ENCODE results near the gene DENND1A.

DENND1A gene

GRCh38 chr9:123511326-123512277, 418.3 kb downstream of the DENND1A start:
- no peak for TF ChIP-seq YY1 (IDR thresholded peaks at IDR 0.05; ENCODE audit: insufficient read depth, insufficient read length)
- no peak for TF ChIP-seq SUZ12 (IDR thresholded peaks at IDR 0.05; ENCODE audit: extremely low read depth, insufficient read depth, insufficient read length)
- no peak for TF ChIP-seq ZNF274 (IDR thresholded peaks at IDR 0.05; ENCODE audit: low read depth, low read length)
- Histone ChIP-seq H3K4me1 (ENCODE audit: insufficient read depth, insufficient read length) (no peaks in the 10 kb centered on the region), H3K27me3 (ENCODE audit: insufficient read depth, insufficient read length) (no peaks in the 10 kb centered on the region), H3K9ac (ENCODE audit: insufficient read length, low read depth) (no peak overlapping the region), H3K36me3 (ENCODE audit: insufficient read depth, insufficient read length, low read length) (no peaks in the 10 kb centered on the region), H3K4me3 (ENCODE audit: insufficient read length, low read depth) (no peak overlapping the region), H3K9me3 (ENCODE audit: insufficient read depth, low read length) (no peaks in the 10 kb centered on the region)
- no peak for DNase-seq (ENCODE audit: low read depth, low spot score)

- H3K36me3 ChIP-seq (ENCODE audit: insufficient read depth, insufficient read length, low read length): no peaks in the 10 kb centered on the region
- H3K9me3 ChIP-seq (ENCODE audit: insufficient read depth, low read length): no peaks in the 10 kb centered on the region
- H3K4me1 ChIP-seq (ENCODE audit: insufficient read depth, insufficient read length): no peaks in the 10 kb centered on the region
- no peak overlapping the region for H3K9ac ChIP-seq (ENCODE audit: insufficient read length, low read depth)
- TF ChIP-seq SUZ12 (IDR thresholded peaks at IDR 0.05; ENCODE audit: extremely low read depth, insufficient read depth, insufficient read length) (no peak), ZNF274 (IDR thresholded peaks at IDR 0.05; ENCODE audit: low read depth, low read length) (no peak), YY1 (IDR thresholded peaks at IDR 0.05; ENCODE audit: insufficient read depth, insufficient read length) (no peak)
- H3K4me3 ChIP-seq (ENCODE audit: insufficient read length, low read depth): no peak overlapping the region
- no peaks in the 10 kb centered on the region for H3K27me3 ChIP-seq (ENCODE audit: insufficient read depth, insufficient read length)
- no peak for DNase-seq (ENCODE audit: low read depth, low spot score)
Observed at GRCh38 chr9:123509646-123510045, 420.3 kb downstream of the DENND1A start.

GRCh38 chr9:123508048-123508447, 421.9 kb downstream of the DENND1A start:
- Histone ChIP-seq H3K27me3 (ENCODE audit: insufficient read depth, insufficient read length) (no peaks in the 10 kb centered on the region), H3K9me3 (ENCODE audit: insufficient read depth, low read length) (no peaks in the 10 kb centered on the region), H3K4me3 (ENCODE audit: insufficient read length, low read depth) (no peak overlapping the region), H3K4me1 (ENCODE audit: insufficient read depth, insufficient read length) (no peaks in the 10 kb centered on the region), H3K9ac (ENCODE audit: insufficient read length, low read depth) (no peak overlapping the region), H3K36me3 (ENCODE audit: insufficient read depth, insufficient read length, low read length) (no peaks in the 10 kb centered on the region)
- no peak for TF ChIP-seq ZNF274 (IDR thresholded peaks at IDR 0.05; ENCODE audit: low read depth, low read length)
- no peak for TF ChIP-seq SUZ12 (IDR thresholded peaks at IDR 0.05; ENCODE audit: extremely low read depth, insufficient read depth, insufficient read length)
- TF ChIP-seq YY1 (IDR thresholded peaks at IDR 0.05; ENCODE audit: insufficient read depth, insufficient read length): no peak
- no peak for DNase-seq (ENCODE audit: low read depth, low spot score)

- H3K4me1 ChIP-seq (ENCODE audit: insufficient read depth, insufficient read length): no peaks in the 10 kb centered on the region
- H3K27me3 ChIP-seq (ENCODE audit: insufficient read depth, insufficient read length): no peaks in the 10 kb centered on the region
- TF ChIP-seq YY1 (IDR thresholded peaks at IDR 0.05; ENCODE audit: insufficient read depth, insufficient read length) (no peak), ZNF274 (IDR thresholded peaks at IDR 0.05; ENCODE audit: low read depth, low read length) (no peak), SUZ12 (IDR thresholded peaks at IDR 0.05; ENCODE audit: extremely low read depth, insufficient read depth, insufficient read length) (no peak)
- H3K9ac ChIP-seq (ENCODE audit: insufficient read length, low read depth): no peak overlapping the region
- no peak for DNase-seq (ENCODE audit: low read depth, low spot score)
- no peaks in the 10 kb centered on the region for H3K9me3 ChIP-seq (ENCODE audit: insufficient read depth, low read length)
- H3K36me3 ChIP-seq (ENCODE audit: insufficient read depth, insufficient read length, low read length): no peaks in the 10 kb centered on the region
- H3K4me3 ChIP-seq (ENCODE audit: insufficient read length, low read depth): no peak overlapping the region
Observed at GRCh38 chr9:123505496-123505895, 424.4 kb downstream of the DENND1A start.

GRCh38 chr9:123500336-123500735, 429.6 kb downstream of the DENND1A start:
- no peak for TF ChIP-seq YY1 (IDR thresholded peaks at IDR 0.05; ENCODE audit: insufficient read depth, insufficient read length)
- TF ChIP-seq SUZ12 (IDR thresholded peaks at IDR 0.05; ENCODE audit: extremely low read depth, insufficient read depth, insufficient read length): no peak
- no peak for TF ChIP-seq ZNF274 (IDR thresholded peaks at IDR 0.05; ENCODE audit: low read depth, low read length)
- no peaks in the 10 kb centered on the region for H3K4me1 ChIP-seq (ENCODE audit: insufficient read depth, insufficient read length)
- no peak for DNase-seq (ENCODE audit: low read depth, low spot score)
- H3K36me3 ChIP-seq (ENCODE audit: insufficient read depth, insufficient read length, low read length): no peaks in the 10 kb centered on the region
- no peak overlapping the region for H3K4me3 ChIP-seq (ENCODE audit: insufficient read length, low read depth)
- H3K9me3 ChIP-seq (ENCODE audit: insufficient read depth, low read length): no peaks in the 10 kb centered on the region
- H3K27me3 ChIP-seq (ENCODE audit: insufficient read depth, insufficient read length): no peaks in the 10 kb centered on the region
- H3K9ac ChIP-seq (ENCODE audit: insufficient read length, low read depth): no peak overlapping the region

- no peaks in the 10 kb centered on the region for H3K9me3 ChIP-seq (ENCODE audit: insufficient read depth, low read length)
Observed at GRCh38 chr9:123497830-123498229, 432.1 kb downstream of the DENND1A start.

GRCh38 chr9:123495731-123496130, 434.2 kb downstream of the DENND1A start:
- Histone ChIP-seq H3K4me1 (ENCODE audit: insufficient read depth, insufficient read length) (no peaks in the 10 kb centered on the region), H3K36me3 (ENCODE audit: insufficient read depth, insufficient read length, low read length) (no peaks in the 10 kb centered on the region), H3K27me3 (ENCODE audit: insufficient read depth, insufficient read length) (no peaks in the 10 kb centered on the region), H3K9me3 (ENCODE audit: insufficient read depth, low read length) (no peaks in the 10 kb centered on the region), H3K4me3 (ENCODE audit: insufficient read length, low read depth) (no peak overlapping the region), H3K9ac (ENCODE audit: insufficient read length, low read depth) (no peak overlapping the region)
- TF ChIP-seq ZNF274 (IDR thresholded peaks at IDR 0.05; ENCODE audit: low read depth, low read length): no peak
- DNase-seq (ENCODE audit: low read depth, low spot score): no peak

More at GRCh38 chr9:123497830-123498229, 432.1 kb downstream of the DENND1A start:
- no peaks in the 10 kb centered on the region for H3K4me1 ChIP-seq (ENCODE audit: insufficient read depth, insufficient read length)
- no peak overlapping the region for H3K9ac ChIP-seq (ENCODE audit: insufficient read length, low read depth)
- no peak overlapping the region for H3K4me3 ChIP-seq (ENCODE audit: insufficient read length, low read depth)
- no peak for DNase-seq (ENCODE audit: low read depth, low spot score)
- no peaks in the 10 kb centered on the region for H3K36me3 ChIP-seq (ENCODE audit: insufficient read depth, insufficient read length, low read length)
- H3K27me3 ChIP-seq (ENCODE audit: insufficient read depth, insufficient read length): no peaks in the 10 kb centered on the region
- TF ChIP-seq SUZ12 (IDR thresholded peaks at IDR 0.05; ENCODE audit: extremely low read depth, insufficient read depth, insufficient read length) (no peak), YY1 (IDR thresholded peaks at IDR 0.05; ENCODE audit: insufficient read depth, insufficient read length) (no peak), ZNF274 (IDR thresholded peaks at IDR 0.05; ENCODE audit: low read depth, low read length) (no peak)

Data from NT2/D1 (cell line).